Right lobe of liver (tissue), 6 donors: Measurements from ENCODE around the gene SCN2A. TPM values are rescaled to one million over a fixed set of nuclear protein-coding genes. Genes with fewer than 3 reads are reported as not detected.

Source experiments
- ATAC-seq, 4 donors: fragments of 200-7000 bp; cut with Tn5 transposase; one replicate each; pipeline ENCODE4 v1.9.1; 2020; ENCODE audit warnings: mild to moderate bottlenecking in 4 of 4, moderate library complexity in 4 of 4
- DNase-seq, 3 donors: peaks; one replicate each; pipeline ENCODE4 v3.0.0-alpha.2; 2020
- H3K27ac ChIP-seq, 3 donors: fragments of 200-600 bp; one replicate each; pipeline ENCODE4 v1.8.0; 2022
- H3K27me3 ChIP-seq, 2 donors: fragments of 200-600 bp; one replicate each; pipeline ENCODE4 v1.8.0; 2022
- H3K36me3 ChIP-seq, 4 donors: fragments of 200-600 bp; sonication (generic) in 1 of 4; one replicate each; pipeline versions ENCODE4 v1.5.1 to v1.8.0; 2017 to 2022; ENCODE audit warnings: control low read depth in 1 of 4
- H3K4me1 ChIP-seq, 4 donors: fragments of 200-600 bp; sonication (generic) in 1 of 4; one replicate each; pipeline versions ENCODE4 v1.5.1 to v1.8.0; 2017 to 2022; ENCODE audit warnings: control low read depth in 1 of 4
- H3K4me3 ChIP-seq, 3 donors: fragments of 200-600 bp; one replicate each; pipeline ENCODE4 v1.8.0; 2022
- H3K9me3 ChIP-seq, 4 donors: fragments of 200-600 bp; sonication (generic) in 1 of 4; one replicate each; pipeline versions ENCODE4 v1.5.1 to v1.8.0; 2017 to 2022; ENCODE audit warnings: control low read depth in 1 of 4
- POLR2A ChIP-seq: fragments of 450-650 bp; IDR thresholded peaks from one replicate; pipeline ENCODE4 v1.6.1; 2017; ENCODE audit warnings: antibody characterized with exemption, mild to moderate bottlenecking
- WGBS: methylation state at CpG from one replicate; pipeline ENCODE4 v1.1.6; 2018; ENCODE audit warnings: low coverage, low lambda C conversion rate; ENCODE audit not compliant: insufficient coverage; ENCODE audit errors: missing lambda C conversion rate; 5-methylcytosine and 5-hydroxymethylcytosine counted together
- intact Hi-C, 2 donors: fragments of 100-400 bp; cut with DNase I; formaldehyde crosslinking; loops; one replicate each; pipeline versions ENCODE4 v1.11.2 to v1.14.1; 2022
- total RNA-seq, 6 experiments: library from RNA; depleted of rRNA in 2 of 6; stranded (reverse); fragments of >200 nt in 2 of 6; fragmentation: NEBNext Ultra II Directional in 3 of 6; extraction: Animal tissue kit (Norgen Biotek cat#: 25700) in 3 of 6; gene quantifications; one replicate each; pipeline versions ENCODE4 v1.1.0 to v1.2.4, GENCODE V29; 2016 to 2023
- TF ChIP-seq, protein P1 (sequence below), 4 donors: fragments of 200-600 bp in 3 of 4; fragments of 450-650 bp in 1 of 4; IDR thresholded peaks; one replicate each; pipeline versions ENCODE4 v1.5.1 to v1.8.0; 2016 to 2022; ENCODE audit warnings: antibody characterized with exemption in 4 of 4, mild to moderate bottlenecking in 2 of 4
- donor health status: DM: no; HTN: yes; CAD: no.
- donor health status: DM: no; HTN: no; CAD: no.
- donor health status: DM: no; HTN: no; CAD: no.
- donor health status: DM: no; HTN: yes; CAD: no.
- donor health status: DM: no; HTN: yes; CAD: no.

The SCN2A gene
- total RNA-seq, 6 experiments from 2014 or later = 0.12 to 0.27 TPM; not detected in 4

DNA sequence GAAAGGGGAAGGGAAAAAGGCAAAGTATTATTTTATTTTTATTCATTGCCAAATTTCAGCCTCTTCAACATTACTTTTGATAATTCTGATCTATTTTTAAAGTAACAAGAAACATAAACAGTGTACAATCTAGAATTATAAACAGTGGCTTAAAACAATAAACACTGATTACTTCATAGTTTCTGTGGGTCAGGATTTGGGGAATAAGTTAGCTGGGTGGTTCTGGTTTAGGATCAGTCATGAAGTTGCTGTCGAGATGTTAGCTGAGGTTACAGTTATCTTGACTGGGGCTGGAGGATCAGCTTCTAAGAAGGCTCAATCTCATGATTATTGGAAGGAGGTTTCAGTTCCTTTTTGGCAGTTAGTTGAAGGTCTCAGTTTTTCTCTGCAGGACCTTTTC lies 109.2 kb downstream of the SCN2A start:
- Histone ChIP-seq H3K27me3 (no peaks in the 10 kb centered on the region), H3K4me1 (no peaks in the 10 kb centered on the region), H3K9me3 (no peaks in the 10 kb centered on the region), H3K36me3 (no peaks in the 10 kb centered on the region), H3K27ac (no peak overlapping the region), H3K4me3 (no peak overlapping the region)
- no peak for TF ChIP-seq POLR2A
- TF ChIP-seq, protein P1, sequence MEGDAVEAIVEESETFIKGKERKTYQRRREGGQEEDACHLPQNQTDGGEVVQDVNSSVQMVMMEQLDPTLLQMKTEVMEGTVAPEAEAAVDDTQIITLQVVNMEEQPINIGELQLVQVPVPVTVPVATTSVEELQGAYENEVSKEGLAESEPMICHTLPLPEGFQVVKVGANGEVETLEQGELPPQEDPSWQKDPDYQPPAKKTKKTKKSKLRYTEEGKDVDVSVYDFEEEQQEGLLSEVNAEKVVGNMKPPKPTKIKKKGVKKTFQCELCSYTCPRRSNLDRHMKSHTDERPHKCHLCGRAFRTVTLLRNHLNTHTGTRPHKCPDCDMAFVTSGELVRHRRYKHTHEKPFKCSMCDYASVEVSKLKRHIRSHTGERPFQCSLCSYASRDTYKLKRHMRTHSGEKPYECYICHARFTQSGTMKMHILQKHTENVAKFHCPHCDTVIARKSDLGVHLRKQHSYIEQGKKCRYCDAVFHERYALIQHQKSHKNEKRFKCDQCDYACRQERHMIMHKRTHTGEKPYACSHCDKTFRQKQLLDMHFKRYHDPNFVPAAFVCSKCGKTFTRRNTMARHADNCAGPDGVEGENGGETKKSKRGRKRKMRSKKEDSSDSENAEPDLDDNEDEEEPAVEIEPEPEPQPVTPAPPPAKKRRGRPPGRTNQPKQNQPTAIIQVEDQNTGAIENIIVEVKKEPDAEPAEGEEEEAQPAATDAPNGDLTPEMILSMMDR (IDR thresholded peaks at IDR 0.05) = no peak
- intact Hi-C loops = no loop called here
- DNase-seq (no peak), ATAC-seq (no peak)
- WGBS = 43% methylated on average over 1 of the region's 1 CpG

DNA sequence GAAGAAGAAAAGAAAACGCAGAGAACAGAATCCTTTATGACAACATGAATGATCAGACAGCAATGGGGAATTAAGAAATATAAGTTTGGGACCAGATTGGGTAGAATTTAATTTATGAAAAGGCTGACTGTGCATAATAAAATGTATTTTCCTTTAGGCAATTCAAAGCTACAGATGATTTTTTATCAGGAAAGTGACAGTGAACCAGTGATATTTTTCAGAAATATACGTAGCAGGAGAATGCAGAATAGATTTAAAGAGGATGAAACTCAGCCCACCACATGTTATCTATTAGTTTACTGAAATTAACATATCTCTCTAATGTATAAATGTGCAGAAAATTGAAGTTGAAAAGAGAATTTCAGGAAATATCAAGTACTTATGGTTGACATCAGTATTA lies 110.0 kb downstream of the SCN2A start:
- Histone ChIP-seq H3K27me3 (no peaks in the 10 kb centered on the region), H3K27ac (no peak overlapping the region), H3K9me3 (no peaks in the 10 kb centered on the region), H3K4me1 (no peaks in the 10 kb centered on the region), H3K36me3 (no peaks in the 10 kb centered on the region), H3K4me3 (no peak overlapping the region)
- TF ChIP-seq, protein P1 (IDR thresholded peaks at IDR 0.05) = no peak
- ATAC-seq (no peak), DNase-seq (no peak)
- intact Hi-C loops = no loop called here
- 45% methylated on average over 2 of the region's 2 CpGs for WGBS

DNA sequence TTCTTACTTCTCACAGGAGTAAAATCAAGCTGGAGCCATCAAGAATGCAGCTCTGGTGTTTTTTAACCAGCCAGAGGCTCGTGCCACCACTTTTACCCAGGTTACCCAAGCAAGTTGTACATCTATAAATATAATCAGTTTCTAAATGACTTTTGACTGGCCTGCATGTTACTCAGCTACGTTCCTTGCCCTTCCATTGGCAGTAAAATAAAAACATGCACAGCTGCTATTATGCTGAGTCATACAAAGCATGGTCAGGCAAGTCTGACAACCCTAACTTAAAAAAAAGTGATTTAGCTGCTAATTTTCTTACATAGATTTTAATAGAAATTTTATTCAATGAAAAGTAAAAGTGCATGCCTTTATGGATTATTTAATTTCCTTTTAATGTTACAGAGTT lies 118.5 kb downstream of the SCN2A start:
- Histone ChIP-seq H3K4me1 (no peaks in the 10 kb centered on the region), H3K36me3 (no peaks in the 10 kb centered on the region), H3K4me3 (no peak overlapping the region), H3K9me3 (no peaks in the 10 kb centered on the region), H3K27me3 (no peaks in the 10 kb centered on the region), H3K27ac (no peak overlapping the region)
- WGBS = 25% methylated on average over 2 of the region's 2 CpGs
- intact Hi-C loops = no loop called here
- ATAC-seq (no peak), DNase-seq (no peak)
- TF ChIP-seq, protein P1 (IDR thresholded peaks at IDR 0.05) = no peak
- TF ChIP-seq POLR2A = no peak

DNA sequence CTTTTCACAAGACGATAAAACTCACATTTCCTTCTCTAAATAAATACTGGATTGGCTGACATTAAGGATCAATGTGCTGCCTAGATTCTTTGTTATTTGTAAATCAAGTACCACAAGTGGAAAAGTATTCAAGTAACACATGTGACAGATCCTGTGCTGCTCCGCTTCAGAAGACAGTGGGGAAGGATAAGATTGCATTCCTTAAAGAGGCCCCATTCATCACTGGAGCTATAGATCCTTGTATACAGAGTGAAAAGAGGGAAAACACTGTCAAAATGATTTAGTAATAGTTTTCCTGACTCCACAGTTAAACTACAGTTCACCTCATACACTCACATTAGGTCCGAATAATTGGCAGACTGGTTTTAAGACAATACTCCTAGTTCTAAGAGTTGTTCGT lies 122.3 kb downstream of the SCN2A start:
- no peak for TF ChIP-seq POLR2A
- TF ChIP-seq, protein P1 (IDR thresholded peaks at IDR 0.05) = no peak
- intact Hi-C loops = no loop called here

More for the DNA sequence above, 122.3 kb downstream of the SCN2A start:
- ATAC-seq (no peak), DNase-seq (no peak)
- Histone ChIP-seq H3K27me3 (no peaks in the 10 kb centered on the region), H3K9me3 (no peaks in the 10 kb centered on the region), H3K27ac (no peak overlapping the region), H3K4me1 (no peaks in the 10 kb centered on the region), H3K36me3 (no peaks in the 10 kb centered on the region), H3K4me3 (no peak overlapping the region)
- WGBS = 70% methylated on average over 4 of the region's 4 CpGs
